Adrenal gland (tissue), 12 donors: ENCODE measurements around the gene ACADSB. TPM values are rescaled to one million over a fixed set of nuclear protein-coding genes. Genes with fewer than 3 reads are reported as not detected.

Source experiments
- DNase-seq, 7 donors: peaks; one replicate each; pipeline ENCODE4 v3.0.0-alpha.2; 2019 to 2020
- H3K27ac ChIP-seq, 5 donors: fragments of 200-600 bp; sonication (generic) in 4 of 5; 1 replicate in 3 of 5; 2 replicates in 2 of 5; pipeline versions ENCODE4 v1.5.1 to v1.8.0; 2016 to 2020; ENCODE audit warnings: mild to moderate bottlenecking in 1 of 5
- H3K27me3 ChIP-seq: fragments of 200-600 bp; 2 replicates; pipeline ENCODE4 v1.8.0; 2021
- H3K36me3 ChIP-seq, 2 donors: fragments of 200-600 bp; replicated peaks in 1 of 2; 1 replicate in 1 of 2; 2 replicates in 1 of 2; pipeline versions ENCODE4 v1.5.1 to v1.8.0; 2018 to 2022
- H3K4me1 ChIP-seq, 2 donors: fragments of 200-600 bp; replicated peaks in 1 of 2; 1 replicate in 1 of 2; 2 replicates in 1 of 2; pipeline versions ENCODE4 v1.5.1 to v1.8.0; 2018 to 2021
- H3K4me3 ChIP-seq, 4 donors: fragments of 200-600 bp; sonication (generic) in 3 of 4; one replicate each; pipeline ENCODE4 v1.5.1; 2016 to 2018
- H3K9me3 ChIP-seq, 3 donors: fragments of 200-600 bp; sonication (generic) in 1 of 3; replicated peaks in 1 of 3; 1 replicate in 2 of 3; 2 replicates in 1 of 3; pipeline versions ENCODE4 v1.5.1 to v1.8.0; 2016 to 2021
- POLR2A ChIP-seq, 2 donors: fragments of 450-650 bp; IDR thresholded peaks; one replicate each; pipeline ENCODE4 v1.6.1; 2017; ENCODE audit warnings: antibody characterized with exemption in 2 of 2, mild to moderate bottlenecking in 2 of 2, moderate library complexity in 1 of 2
- WGBS, 4 donors: extraction: QIAGEN DNeasy Blood & Tissue Kit in 2 of 4; methylation state at CpG; one replicate each; pipeline versions ENCODE4 v1.1.5 to v1.1.7; 2013 to 2017; 5-methylcytosine and 5-hydroxymethylcytosine counted together
- intact Hi-C, 2 donors: fragments of 100-400 bp; cut with DNase I; formaldehyde crosslinking; loops; one replicate each; pipeline versions ENCODE4 v1.14.1 to v1.15.0; 2022 to 2023
- polyA plus RNA-seq, 3 donors: library from polyadenylated mRNA; stranded (reverse); fragments of 200-250 nt in 2 of 3; fragments of 350-450 nt in 1 of 3; fragmentation: Illumina TruSeq in 1 of 3; extraction: RNeasy Lipid Tissue Mini Kit (QIAGEN cat#74804) in 1 of 3; gene quantifications; one replicate each; pipeline ENCODE4 v1.2.3, GENCODE V29; 2013 to 2014
- total RNA-seq, 9 donors: library from RNA; depleted of rRNA in 4 of 9; stranded (reverse); fragments of >200 nt in 4 of 9; fragments of 120-200 nt in 1 of 9; fragmentation: NEBNext Ultra II Directional in 1 of 9; extraction: Animal tissue kit (Norgen Biotek cat#: 25700) in 1 of 9; gene quantifications; one replicate each; pipeline versions ENCODE4 v1.1.0 to v1.2.4, GENCODE V29; 2013 to 2023
- TF ChIP-seq, protein P1 (sequence below), 6 experiments: fragments of 450-650 bp in 4 of 6; fragments of 200-600 bp in 2 of 6; sonication (generic) in 1 of 6; IDR thresholded peaks; 1 replicate in 5 of 6; 2 replicates in 1 of 6; pipeline versions ENCODE4 v1.5.1 to v1.8.0; 2016 to 2021; ENCODE audit warnings: antibody characterized with exemption in 6 of 6, mild to moderate bottlenecking in 2 of 6, moderate library complexity in 1 of 6
- donor health status: healthy with polysubstance abuse.
- donor health status: Bipolar disorder and iron deficiency.
- donor health status: DM: yes; HTN: yes; CAD: no.
- donor health status: DM: no; HTN: no; CAD: no.
- donor health status: DM: no; HTN: no; CAD: no.
- donor health status: DM: yes; HTN: yes; CAD: no.

The ACADSB gene
- total and polyA plus RNA-seq, 12 donors = 8.3 to 94.7 (median 35.6) TPM

GRCh38 chr10:123062726-123063125 is 53.9 kb downstream of the ACADSB start:
- Histone ChIP-seq H3K9me3 (no peaks in the 10 kb centered on the region), H3K27me3 (peaks cover 14% of the 10 kb centered on the region), H3K4me1 (no peaks in the 10 kb centered on the region), H3K36me3 (no peaks in the 10 kb centered on the region), H3K4me3 (no peak overlapping the region), H3K27ac (no peak overlapping the region)
- intact Hi-C loops = no loop called here
- no peak for TF ChIP-seq POLR2A (IDR thresholded peaks at IDR 0.05)
- TF ChIP-seq, protein P1, sequence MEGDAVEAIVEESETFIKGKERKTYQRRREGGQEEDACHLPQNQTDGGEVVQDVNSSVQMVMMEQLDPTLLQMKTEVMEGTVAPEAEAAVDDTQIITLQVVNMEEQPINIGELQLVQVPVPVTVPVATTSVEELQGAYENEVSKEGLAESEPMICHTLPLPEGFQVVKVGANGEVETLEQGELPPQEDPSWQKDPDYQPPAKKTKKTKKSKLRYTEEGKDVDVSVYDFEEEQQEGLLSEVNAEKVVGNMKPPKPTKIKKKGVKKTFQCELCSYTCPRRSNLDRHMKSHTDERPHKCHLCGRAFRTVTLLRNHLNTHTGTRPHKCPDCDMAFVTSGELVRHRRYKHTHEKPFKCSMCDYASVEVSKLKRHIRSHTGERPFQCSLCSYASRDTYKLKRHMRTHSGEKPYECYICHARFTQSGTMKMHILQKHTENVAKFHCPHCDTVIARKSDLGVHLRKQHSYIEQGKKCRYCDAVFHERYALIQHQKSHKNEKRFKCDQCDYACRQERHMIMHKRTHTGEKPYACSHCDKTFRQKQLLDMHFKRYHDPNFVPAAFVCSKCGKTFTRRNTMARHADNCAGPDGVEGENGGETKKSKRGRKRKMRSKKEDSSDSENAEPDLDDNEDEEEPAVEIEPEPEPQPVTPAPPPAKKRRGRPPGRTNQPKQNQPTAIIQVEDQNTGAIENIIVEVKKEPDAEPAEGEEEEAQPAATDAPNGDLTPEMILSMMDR (IDR thresholded peaks at IDR 0.05) = no peak
- 74 to 82% (median 80%) methylated on average over 10 of the region's 10 CpGs for WGBS, 4 donors
- no peak for DNase-seq

- Histone ChIP-seq H3K27me3 (peaks cover 14% of the 10 kb centered on the region), H3K4me3 (no peak overlapping the region), H3K27ac (no peak overlapping the region), H3K4me1 (no peaks in the 10 kb centered on the region), H3K36me3 (no peaks in the 10 kb centered on the region), H3K9me3 (no peaks in the 10 kb centered on the region)
- intact Hi-C loops = no loop called here
- WGBS, 4 donors = 63 to 74% (median 68%) methylated on average over 10 of the region's 10 CpGs
- TF ChIP-seq POLR2A (IDR thresholded peaks at IDR 0.05) = no peak
- TF ChIP-seq, protein P1 (IDR thresholded peaks at IDR 0.05) = no peak
- no peak for DNase-seq
Observed at GRCh38 chr10:123068087-123068853, 59.5 kb downstream of the ACADSB start.

DNA sequence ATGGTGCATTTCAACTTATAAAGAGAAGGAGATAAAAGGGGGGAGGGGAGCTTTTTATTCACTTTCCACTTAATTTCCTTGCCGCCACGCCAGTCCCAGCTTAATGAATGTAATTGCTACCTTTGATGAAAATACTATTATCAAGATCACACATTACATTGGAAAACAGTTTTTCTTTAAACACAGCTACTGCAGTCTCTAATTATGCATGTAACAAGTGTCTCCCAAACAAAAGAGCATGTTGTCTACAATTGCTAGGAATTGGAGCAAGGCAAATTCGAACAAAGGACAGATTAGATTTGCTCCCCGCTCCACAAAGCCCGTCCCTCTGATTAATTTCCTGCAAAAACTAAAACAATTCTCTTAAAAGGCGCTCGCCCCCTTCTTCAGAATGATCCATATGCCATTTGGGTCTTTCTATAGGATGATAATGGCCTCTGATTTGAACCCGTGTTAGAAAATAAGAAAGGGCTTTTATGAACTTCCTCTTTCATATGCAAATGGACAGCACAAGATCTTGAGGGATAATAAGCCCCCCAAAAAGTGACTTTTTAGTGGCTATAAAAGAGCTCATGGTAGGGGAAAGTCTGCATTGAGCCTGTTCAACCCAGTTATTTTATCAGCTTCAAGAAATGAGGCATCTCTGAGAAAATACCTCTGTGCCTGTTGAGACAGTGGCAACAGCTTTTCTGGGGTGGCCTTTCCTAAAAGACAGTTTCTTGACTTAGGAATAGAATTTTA is 60.6 kb downstream of the ACADSB start:
- DNase-seq = no peak
- 73 to 78% (median 75%) methylated on average over 8 of the region's 8 CpGs for WGBS, 4 donors
- Histone ChIP-seq H3K4me3 (no peak overlapping the region), H3K4me1 (no peaks in the 10 kb centered on the region), H3K27ac (no peak overlapping the region), H3K9me3 (no peaks in the 10 kb centered on the region), H3K27me3 (peaks cover 14% of the 10 kb centered on the region), H3K36me3 (no peaks in the 10 kb centered on the region)
- no peak for TF ChIP-seq POLR2A (IDR thresholded peaks at IDR 0.05)
- TF ChIP-seq, protein P1 (IDR thresholded peaks at IDR 0.05) = no peak
- intact Hi-C loops = no loop called here

DNA sequence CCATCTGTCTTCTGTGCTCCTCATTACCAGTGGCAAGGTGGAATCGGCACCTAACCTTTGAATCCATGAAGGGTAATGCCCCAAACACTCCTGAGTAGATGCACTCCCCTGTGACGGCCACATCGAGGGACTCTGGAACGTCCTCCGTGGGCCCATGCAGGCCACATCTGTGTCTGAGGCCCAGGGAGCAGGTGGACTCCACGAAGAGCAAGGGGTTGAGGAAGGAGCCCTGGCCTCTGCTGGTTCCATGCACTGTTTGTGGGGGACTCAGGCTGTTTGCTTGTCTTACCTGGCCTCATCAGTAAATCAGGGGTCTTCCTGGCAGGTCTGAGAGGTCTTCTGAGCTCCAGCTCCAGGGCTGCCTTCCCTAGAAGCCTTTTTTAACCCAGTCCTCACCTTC is 64.4 kb downstream of the ACADSB start:
- Histone ChIP-seq H3K27me3 (no peaks in the 10 kb centered on the region), H3K9me3 (peaks cover 0 to 3% (median 0%) of the 10 kb centered on the region in 3 donors), H3K27ac (no peak overlapping the region), H3K4me1 (no peaks in the 10 kb centered on the region), H3K4me3 (no peak overlapping the region), H3K36me3 (no peaks in the 10 kb centered on the region)
- intact Hi-C loops = no loop called here
- WGBS, 4 donors = 60 to 80% (median 77%) methylated on average over 1 to 6 of the region's 6 CpGs
- DNase-seq = no peak
- TF ChIP-seq, protein P1 (IDR thresholded peaks at IDR 0.05) = no peak
- no peak for TF ChIP-seq POLR2A (IDR thresholded peaks at IDR 0.05)
